Measurements from ENCODE around the gene PTGER1.
"Not testable (repeated sequence)": the region's sequence is repeated elsewhere in the genome, so short reads cannot be mapped to it uniquely, and the experiment has no call there.

PTGER1 gene, protein sequence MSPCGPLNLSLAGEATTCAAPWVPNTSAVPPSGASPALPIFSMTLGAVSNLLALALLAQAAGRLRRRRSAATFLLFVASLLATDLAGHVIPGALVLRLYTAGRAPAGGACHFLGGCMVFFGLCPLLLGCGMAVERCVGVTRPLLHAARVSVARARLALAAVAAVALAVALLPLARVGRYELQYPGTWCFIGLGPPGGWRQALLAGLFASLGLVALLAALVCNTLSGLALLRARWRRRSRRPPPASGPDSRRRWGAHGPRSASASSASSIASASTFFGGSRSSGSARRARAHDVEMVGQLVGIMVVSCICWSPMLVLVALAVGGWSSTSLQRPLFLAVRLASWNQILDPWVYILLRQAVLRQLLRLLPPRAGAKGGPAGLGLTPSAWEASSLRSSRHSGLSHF

DNA sequence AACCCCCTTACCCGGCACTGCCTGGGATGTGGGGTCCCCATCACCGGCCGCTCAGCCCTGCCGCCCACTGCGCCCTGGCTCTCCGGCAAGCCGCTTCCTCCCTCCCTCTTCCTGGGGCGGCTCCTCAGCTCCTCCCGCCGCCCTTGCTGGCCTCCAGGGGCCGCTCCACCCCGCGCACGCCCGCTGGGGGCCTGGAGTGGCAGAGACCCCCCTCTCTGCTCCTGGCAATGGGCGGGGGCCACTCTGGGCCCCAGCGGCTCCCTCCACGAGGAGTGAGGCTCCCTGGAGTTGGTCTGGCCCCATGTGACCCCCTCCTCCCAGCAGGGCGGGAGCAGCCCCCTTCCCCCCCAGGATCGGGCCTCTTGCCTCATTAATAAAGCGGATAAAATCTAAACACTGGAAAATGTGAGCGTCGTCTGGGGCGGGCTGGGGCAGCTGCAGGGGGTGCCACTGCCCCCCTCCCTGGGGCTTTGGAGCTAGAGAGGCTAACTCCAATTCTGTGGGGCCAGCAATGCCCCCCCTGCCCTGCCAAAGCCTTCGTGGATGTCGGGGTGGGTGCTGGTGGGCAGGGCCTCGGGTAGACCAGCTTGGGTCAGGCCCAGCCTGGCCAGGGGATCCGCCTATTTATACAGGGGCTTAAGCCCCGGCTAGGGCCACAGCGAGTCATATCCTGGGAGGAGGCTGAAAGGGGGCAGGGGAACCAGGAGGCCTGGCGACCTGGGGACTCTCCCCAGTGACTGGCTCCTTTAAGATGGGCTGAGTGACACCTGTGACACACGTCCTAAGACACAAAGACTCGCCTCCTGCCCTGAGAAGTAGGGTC is at the start of gene PTGER1:
Gene PTGER1, minus strand, starts transcription at position 104 of the 823 bp plus-strand sequence. CDS start 1,034 bp downstream, outside the sequence.
- peak; percentile 60 for DNase-seq (ENCODE audit: low spot score)

DNA sequence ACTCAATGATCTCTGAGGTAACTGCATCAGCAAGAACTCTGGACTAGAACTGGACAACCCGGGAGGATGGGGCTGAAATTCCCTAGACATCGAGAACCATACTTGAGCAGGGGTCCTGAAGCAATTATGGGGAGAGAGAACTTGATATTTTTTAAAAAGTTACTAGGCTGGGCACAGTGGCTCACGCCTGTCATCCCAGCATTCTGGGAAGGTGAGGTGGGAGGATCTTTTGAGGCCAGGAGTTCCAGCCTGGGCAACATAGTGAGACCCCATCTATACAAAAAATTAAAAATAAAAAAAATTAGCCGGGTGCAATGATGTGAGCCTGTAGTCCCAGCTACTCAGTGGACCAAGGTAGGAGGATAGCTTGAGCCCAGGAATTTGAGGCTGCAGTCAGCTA is 45.4 kb upstream of the PTGER1 start:
- DNase-seq (ENCODE audit: low spot score) (no peak), FAIRE-seq (no peak)

More for the DNA sequence above, at the start of gene PTGER1:
- FAIRE-seq, result no peak

DNA sequence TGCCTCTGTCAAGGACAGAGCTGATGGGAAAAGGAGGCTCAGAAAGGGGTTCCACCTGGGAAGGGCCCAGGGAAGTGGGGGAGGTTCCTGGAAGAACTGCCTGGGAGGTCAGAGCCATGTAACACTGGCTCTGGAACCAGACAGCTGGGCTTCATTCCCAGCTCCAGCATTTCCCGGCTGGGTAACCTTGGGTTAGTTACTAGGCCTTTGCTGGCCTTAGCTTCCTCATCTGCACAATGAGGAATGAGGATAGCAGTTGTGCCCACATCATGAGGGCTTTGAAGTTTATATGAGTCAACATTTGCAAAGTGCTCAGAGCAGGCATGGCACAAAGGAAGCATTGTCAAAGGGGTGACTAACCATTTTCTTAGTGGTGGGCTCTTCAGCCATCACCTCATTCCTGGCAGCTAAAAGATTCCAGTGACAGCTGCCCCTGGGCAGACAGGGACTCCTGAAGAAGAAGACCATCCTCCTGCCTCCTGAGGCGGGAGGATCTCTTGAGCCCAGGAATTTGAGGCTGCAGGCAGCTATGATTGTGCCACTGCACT is 44.8 kb upstream of the PTGER1 start:
- FAIRE-seq (peak; percentile 76), DNase-seq (ENCODE audit: low spot score) (peak; percentile 98)

DNA sequence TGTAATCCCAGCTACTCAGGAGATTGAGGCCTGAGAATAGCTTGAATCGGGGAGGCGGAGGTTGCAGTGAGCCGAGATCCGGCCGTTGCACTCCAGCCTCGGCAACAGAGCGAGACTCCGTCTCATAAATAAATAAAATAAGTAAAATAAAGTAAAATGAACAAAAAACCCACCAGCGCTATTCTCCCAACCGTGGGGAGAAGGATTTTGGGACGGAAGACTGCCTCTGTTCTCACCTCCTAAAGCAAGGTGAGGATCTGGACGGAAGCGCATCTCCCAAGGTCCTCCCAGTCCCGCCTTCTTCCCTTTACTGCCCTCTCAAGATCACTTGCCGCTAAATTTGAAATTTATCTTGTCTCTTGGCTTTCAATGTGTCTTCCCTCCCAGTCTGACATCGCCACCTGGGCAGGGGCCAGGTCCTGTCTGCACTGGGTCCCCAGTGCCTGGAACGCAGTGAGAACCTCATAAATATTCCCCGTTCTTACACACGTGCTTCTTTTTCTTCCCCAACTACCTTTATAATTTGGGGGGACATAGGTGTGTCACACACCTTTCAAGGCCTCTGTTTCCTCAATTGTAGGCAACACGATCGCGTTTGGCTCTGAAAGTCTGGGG is 44.2 kb upstream of the PTGER1 start:
- FAIRE-seq (no peak), DNase-seq (ENCODE audit: low spot score) (no peak)

DNA sequence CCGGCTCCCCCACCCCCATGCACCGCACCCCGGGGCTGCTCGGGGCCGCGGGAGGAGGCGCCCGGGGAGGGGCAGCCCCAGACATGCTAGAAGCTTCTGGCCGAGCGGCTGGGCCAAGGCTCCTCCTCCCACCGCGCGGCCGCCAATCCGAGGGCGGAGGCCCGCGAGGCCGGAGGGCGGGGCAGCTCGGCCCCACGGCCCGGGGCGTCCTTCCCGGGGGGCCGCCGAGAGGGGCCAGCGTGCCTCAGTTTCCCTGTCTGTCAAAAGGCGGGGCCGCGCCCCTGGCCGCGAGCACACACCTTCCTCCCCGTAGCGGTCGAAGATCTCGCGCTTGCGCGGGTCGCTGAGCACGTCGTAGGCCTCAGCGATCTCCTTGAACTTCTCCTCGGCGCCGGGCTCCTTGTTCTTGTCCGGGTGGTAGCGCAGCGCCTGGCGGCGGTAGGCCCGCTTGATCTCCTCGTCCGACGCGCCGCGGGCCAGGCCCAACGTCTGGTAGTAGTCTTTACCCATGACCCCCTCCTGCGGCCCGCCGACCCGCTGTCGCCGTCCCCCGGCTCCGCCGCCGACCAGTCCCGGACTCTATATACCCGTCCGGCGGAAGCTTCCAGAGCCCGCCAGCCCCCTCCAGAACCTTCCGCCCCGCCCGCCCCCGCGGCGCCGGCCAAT is 42.8 kb upstream of the PTGER1 start, which contains the start of gene DNAJB1:
Gene DNAJB1, minus strand, starts transcription at position 558 of the 666 bp plus-strand sequence. Its CDS starts 48 bp downstream, at position 510.
- FAIRE-seq (no peak), DNase-seq (ENCODE audit: low spot score) (peak; percentile 61)

DNA sequence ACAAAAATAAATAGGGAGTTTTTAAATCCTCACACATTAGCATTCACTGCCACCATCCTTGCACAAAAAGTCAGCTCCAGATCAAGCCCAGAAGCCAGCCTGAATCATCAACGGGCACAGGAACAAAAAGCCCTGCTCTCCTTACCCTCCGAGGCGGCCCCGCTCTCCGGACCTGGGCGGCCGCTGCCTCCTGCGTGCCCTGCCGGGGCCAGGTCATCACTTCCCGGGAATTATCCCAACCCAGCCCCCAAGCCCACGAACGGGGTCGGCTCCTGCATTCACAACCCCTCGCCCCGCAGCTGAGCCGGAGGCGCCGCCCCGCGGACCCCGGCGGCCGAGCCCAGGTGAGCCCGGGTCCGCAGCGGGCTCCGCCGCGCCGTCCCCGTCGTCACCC is 42.3 kb upstream of the PTGER1 start:
- no peak for FAIRE-seq
- no peak for DNase-seq (ENCODE audit: low spot score)

DNA sequence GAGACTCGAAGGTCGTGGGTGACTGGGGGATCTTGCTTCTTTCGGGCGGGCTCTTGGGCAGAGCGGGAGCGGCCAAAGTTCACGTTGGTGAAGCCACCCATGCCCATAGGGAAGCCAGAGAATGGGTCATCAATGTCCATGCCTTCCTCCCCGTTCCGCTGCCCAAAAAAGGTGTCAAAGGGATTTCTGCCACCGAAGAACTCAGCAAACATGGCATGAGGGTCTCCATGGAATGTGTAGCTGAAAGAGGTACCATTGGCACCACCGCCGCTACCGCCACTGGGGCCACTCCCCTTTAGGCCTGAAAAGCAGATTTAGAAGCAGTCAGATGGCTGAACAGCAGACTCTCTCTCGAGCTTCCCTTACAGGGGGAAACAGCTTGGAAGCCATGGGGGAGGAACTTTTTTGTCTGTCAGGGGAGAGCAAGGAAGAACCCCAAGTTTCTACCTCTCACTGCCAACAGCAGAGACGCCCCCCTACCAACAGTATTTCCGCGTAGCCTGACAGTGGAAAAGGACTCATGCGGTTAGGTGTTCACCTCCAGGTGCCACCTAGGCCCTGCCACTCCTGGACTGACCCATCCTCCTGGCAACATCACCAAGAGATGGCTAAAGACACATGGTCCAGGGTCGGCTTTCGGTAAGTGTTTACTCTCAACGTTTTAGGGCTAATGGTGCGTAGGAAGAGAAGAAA is 41.7 kb upstream of the PTGER1 start:
- FAIRE-seq, result no peak
- DNase-seq (ENCODE audit: low spot score), result no peak

DNA sequence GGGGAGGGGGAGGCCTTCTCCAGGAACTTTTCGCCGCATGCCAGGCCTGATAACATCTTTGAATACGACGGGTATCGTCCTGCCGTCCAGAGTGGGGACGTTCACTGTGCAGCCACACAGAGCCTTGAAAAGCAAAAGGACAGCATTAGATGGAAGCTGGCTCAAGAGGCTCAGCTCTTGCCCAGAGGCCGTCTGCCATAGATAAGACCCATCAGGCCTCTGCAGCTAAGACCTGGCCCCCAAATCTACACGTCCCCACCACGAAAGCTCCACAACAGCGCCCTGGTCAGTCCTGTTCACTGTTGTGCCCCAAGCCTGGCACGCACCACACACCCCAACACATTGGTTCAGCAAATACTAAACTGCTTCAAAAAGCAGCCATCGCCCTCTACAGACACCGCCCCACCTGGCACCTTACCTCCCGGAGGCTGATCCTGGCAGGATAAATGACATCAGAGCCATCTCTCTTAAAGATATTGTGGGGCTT is 40.9 kb upstream of the PTGER1 start:
- FAIRE-seq, result no peak
- DNase-seq (ENCODE audit: low spot score), result no peak

DNA sequence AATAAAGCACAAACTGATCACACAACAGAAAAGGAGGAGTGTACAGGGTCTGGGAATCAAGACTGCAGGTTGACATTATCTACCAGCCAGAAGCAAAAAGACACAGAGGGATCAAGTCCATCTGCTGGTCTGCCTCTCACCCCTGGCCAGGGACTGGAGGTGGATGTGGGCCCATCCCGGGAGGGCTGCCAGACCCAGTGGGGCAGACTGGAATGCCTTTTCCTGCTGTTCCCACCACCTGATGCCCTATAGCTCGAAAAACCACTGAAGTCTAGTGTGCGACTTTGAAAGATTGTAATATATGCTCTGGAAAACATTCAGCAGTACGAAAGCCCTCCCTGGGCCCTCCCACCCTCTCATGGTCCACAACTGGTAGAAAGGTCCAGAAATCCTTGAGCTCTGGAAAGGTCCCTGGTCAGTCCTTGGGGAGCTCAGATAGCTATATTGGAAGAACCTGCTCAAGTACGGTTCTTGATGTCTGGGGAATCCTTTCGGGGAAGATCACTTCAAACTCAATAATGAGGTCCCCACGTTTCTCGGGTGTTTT is 40.4 kb upstream of the PTGER1 start:
- DNase-seq (ENCODE audit: low spot score) (no peak), FAIRE-seq (no peak)

DNA sequence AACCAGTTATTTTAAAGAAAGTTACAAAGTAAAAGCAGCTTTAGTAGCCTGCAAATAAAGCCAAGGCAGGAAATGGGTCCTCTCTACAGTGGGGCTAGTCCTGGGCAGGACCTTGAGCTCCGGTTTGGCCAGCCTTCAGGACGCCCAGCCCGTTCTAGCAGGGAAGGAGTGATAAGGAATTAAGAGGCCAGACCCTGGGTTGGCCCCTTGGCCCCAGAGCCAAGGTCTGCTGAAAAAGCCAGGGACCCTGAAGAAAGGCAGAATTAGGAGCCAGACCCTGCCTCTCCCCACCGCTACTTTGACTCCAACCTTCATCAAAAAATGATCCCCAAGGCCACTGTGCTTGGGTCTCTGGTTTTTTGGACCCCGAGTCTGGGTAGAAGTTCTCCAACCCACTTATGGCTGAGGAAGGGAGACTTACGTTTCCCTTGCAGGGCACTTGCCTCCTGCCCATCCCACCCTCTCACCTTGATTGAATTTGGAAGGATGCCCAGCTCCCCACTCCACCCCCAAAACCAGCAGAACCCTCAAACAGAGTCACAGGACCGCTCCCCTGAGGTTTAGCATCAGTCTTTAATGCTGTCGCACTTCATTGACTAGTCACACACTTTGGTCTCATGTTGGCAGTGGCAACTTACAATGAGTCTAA is 39.2 kb upstream of the PTGER1 start:
- DNase-seq (ENCODE audit: low spot score), result no peak
- no peak for FAIRE-seq

DNA sequence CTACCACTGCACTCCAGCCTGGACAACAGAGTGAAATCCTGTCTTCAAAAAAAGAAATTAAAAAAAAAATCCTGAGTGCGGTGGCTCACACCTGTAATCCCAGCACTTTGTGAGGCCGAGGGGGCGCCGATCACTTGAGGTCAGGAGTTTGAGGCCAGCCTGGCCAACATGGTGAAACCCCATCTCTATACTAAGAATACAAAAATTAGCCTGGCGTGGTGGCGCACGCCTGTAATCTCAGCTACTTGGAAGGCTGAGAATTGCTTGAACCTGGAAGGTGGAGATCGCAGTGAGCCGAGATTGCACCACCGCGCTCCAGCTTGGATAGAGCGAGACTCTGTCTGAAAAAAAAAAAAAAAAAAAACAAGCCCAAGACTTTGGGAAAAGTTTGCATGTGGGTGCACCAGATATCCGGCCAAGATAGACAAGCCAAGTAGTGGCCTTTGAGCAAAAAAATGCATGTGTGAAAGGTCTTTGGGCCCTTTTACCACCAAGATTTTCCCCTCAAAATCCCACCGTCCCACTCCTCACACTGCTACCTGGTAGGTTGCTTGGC is 37.3 kb upstream of the PTGER1 start:
- DNase-seq (ENCODE audit: low spot score), result no peak
- no peak for FAIRE-seq

DNA sequence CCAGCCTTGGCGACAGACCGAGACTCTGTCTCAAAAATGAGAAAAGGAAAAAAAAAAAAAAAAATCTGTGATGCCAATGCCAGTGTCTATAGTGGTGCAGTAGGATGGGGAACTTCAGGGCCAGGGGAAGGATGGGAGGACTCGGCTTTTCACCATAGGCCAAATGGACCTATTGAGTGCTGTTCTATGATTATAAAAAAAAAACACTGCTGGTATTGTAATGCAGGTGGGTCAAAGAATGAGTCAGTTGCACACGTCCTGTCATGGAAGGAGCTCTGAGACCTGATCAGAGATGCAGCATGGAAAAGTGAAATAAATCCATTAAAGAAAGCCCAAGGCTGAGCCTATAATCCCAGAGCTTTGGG is 36.1 kb upstream of the PTGER1 start:
- FAIRE-seq (no peak), DNase-seq (ENCODE audit: low spot score) (no peak)

DNA sequence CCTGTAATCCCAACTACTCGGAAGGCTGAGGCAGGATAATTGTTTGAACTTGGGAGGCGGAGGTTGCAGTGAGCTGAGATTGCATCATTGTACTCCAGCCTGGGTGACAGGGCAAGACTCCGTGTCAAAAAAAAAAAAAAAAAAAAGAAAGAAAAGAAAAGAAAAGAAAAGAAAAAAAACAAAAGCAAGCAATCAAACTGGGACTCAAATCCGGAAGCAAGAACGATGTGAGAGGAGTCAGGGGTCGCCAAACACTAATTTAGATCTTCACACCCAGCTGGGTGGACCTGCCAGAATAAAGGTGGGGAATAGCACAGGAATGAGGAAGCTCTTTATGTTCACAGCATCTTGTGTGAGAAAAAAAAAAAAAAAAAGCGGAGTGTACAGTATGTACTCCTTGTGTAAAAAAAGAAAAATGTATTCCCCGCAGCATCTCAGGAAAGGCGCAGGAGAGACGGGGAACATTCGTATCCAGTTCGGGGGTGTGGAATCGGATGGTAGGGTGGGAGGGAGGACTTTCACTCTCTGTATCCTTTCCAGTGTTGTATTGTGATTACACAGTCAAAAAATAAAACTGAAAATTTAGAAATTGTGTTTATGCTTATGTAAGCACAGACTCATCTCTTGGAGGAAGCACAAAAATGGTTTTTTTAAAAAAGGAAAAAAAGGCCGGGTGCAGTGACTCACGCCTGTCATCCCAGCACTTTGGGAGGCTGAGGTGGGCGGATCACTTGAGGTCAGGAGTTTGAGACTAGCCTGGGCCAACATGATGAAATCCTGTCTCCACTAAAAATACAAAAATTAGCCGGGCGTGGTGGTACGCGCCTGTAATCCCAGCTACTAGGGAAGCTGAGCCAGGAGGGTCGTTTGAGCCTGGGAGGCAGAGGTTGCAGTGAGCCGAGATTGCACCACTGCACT is 35.4 kb upstream of the PTGER1 start:
- no peak for DNase-seq (ENCODE audit: low spot score)
- FAIRE-seq, result peak; percentile 8

DNA sequence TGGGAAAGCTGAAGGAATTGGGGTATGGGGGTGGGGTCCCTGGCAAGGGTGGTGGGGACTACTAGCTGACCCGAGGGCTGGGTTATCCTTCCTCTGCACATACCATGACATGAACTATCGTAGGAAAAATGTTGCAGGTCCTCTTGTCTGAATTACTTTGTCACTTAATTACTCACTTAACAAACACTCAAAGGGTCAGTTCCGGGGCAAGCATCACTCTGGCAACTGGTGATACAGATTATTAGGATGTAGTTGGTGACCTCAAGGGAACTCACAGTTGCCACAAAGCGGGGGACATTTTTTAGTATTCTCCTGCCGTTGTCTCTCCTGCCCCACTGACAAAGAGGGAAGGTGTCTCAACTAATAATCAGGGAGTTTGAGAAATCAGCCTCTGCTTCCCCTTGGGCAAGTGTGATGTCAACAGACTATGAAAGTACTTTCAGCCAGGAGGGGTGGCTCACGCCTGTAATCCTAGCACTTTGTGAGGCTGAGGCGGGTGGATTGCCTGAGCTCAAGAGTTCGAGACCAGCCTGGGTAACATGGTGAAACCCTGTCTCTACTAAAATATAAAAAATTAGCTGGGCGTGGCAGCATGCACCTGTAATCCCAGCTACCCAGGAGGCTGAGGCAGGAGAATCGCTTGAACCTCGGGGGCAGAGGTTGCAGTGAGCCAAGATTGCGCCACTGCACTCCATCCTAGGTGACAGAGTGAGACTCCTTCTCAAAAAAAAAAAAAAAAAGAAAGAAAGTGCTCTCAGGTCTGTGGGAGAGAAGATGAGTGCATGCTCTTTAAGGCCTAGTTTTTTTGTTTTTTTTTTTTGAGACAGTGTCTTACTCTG is 32.8 kb upstream of the PTGER1 start:
- peak; percentile 83 for DNase-seq (ENCODE audit: low spot score)
- no peak for FAIRE-seq

DNA sequence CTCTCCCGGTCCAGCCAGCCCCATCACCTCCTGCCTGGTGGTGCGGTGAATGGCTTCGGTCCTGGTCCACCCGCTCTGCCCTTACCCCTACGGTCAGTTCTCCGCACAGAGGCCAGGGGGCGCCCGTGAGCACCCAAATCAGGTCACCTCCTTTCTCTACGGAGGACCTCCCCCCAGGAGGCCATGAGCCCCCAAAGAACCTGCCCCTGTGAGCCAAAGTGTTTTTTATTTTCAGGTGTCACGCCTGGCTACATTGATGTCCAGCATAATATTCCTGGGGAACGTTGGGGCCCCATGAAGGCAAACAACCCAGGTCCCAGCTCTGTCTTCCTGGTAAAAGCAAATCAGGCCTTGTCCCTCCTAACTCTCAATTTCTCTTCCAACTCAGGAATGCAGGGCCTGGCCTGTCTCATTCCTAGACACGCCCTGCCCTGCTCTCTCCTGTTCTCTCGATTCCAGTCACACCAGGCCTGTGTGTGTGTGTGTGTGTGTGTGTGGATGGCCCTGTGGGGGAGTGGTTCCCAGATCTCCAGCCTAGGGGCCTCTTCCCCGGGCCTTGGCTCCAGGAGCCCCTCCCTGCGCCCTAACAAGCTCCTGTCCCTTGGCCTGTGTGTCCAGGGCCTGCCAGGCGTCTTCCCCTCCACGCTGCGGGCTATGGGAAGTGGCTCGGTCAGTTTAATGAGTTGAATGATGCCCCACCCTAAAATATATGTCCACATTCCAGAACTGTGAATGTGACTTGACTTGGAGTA is 30.5 kb upstream of the PTGER1 start:
- FAIRE-seq (no peak), DNase-seq (ENCODE audit: low spot score) (peak; percentile 35)

DNA sequence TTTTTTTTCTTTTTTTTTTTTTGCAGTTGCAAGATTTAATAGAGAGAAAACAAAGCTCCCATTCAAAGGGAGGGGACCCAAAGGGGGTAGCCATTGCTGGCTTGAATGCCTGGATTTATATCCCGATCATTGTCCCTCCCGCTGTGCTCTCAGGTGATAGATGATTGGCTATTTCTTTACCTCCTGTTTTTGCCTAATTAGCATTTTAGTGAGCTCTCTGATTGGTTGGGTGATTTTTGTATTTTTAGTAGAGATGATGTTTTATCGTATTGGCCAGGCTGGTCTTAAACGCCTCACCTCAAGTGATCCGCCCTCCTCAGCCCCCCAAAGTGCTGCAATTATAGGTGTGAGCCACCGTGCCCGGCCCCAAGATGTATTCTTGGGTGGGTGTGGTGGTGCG is 29.4 kb upstream of the PTGER1 start:
- not testable (repeated sequence) for DNase-seq (ENCODE audit: low spot score); FAIRE-seq

DNA sequence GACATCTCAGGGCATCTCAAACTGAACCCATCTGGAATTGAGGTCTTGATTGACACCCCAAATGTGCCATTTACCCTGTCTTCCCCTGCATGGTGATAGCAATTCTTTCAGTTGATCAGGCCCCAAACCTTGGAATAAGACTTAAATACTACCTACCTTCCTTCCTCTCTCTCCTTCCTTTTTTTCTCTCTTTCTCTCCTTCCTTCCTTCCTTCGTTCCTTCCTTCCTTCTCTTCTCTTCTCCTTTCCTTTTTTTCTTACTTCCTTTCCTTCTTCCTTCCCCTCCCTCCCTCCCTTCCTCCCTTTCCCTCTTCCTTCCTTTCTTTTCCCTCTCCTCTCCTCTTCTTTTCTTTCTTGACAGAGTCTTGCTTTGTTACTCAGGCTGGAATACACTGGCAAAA is 28.1 kb upstream of the PTGER1 start:
- no peak for DNase-seq (ENCODE audit: low spot score)
- FAIRE-seq, result no peak
